ENCODE results near the gene RPP30. TPM values are rescaled to one million over a fixed set of nuclear protein-coding genes. Genes with fewer than 3 reads are reported as not detected.

RPP30 gene
- total and polyA plus RNA-seq, 2 donors from 2014 or later: 26.5 to 42.9 TPM

DNA sequence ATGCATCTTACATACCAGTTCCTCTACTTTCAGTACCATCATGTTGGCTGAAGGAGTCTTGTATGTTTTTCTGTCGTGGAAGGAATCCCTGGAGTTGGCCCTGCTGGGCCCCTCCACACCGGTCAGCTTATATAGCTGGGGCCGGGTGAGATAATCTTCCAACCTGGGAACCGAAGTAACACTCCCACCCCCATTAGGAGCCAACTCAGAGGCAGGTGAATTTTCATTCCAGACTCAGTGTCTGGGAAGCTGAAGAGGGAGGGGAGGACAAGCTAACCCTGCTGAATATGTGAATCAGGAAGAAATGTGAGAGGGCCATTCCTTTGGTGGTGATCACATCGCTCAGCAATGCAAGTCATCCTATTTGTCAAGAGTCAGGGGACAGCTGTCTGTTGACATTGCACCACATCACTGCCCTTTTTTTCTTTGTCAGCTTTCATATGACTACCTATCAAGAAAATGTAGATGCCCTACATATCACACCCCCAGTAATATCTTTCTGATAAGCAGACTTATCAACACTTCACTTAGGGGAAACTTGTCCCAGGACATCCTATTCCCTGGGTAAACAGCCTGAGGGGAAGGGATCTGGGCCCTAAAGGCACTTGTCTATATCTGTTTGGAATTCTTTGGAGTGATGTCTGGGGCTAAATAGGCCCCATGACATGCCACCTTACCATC, 49.4 kb downstream of the RPP30 start, which contains the start of gene ANKRD1:
Gene ANKRD1 (minus strand): TSS at position 102 of the 681 bp plus-strand sequence. CDS start 60 bp downstream, at position 42.
- no peak within 1 kb of the TSS for H3K4me3 ChIP-seq (ENCODE audit: low read length in 3 of 3)
- H3K27ac ChIP-seq (ENCODE audit: low read depth in 2 of 2, low read length in 2 of 2): no peak within 1 kb of the TSS
- TF ChIP-seq, protein P1, sequence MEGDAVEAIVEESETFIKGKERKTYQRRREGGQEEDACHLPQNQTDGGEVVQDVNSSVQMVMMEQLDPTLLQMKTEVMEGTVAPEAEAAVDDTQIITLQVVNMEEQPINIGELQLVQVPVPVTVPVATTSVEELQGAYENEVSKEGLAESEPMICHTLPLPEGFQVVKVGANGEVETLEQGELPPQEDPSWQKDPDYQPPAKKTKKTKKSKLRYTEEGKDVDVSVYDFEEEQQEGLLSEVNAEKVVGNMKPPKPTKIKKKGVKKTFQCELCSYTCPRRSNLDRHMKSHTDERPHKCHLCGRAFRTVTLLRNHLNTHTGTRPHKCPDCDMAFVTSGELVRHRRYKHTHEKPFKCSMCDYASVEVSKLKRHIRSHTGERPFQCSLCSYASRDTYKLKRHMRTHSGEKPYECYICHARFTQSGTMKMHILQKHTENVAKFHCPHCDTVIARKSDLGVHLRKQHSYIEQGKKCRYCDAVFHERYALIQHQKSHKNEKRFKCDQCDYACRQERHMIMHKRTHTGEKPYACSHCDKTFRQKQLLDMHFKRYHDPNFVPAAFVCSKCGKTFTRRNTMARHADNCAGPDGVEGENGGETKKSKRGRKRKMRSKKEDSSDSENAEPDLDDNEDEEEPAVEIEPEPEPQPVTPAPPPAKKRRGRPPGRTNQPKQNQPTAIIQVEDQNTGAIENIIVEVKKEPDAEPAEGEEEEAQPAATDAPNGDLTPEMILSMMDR (IDR thresholded peaks at IDR 0.05; ENCODE audit: borderline replicate concordance, extremely low read depth, insufficient read depth): no peak
- intact Hi-C loops (cut with DNase I): no loop called here
- FAIRE-seq (no peak), DNase-seq (peak in 3 of 5 donors; percentile 58 to 76 (median 60))
- no peaks in the 10 kb centered on the region for H3K27me3 ChIP-seq (ENCODE audit: control insufficient read depth, insufficient read depth, low read length)
- no peaks in the 10 kb centered on the region for H3K36me3 ChIP-seq (ENCODE audit: control insufficient read depth in 2 of 3, insufficient read depth in 3 of 3, low read length in 3 of 3)
- H3K9ac ChIP-seq (ENCODE audit: low read length in 3 of 3): no peak within 1 kb of the TSS
- no peaks in the 10 kb centered on the region for H3K9me3 ChIP-seq (ENCODE audit: control insufficient read depth in 2 of 3, insufficient read depth in 1 of 3, low read length in 3 of 3)
- no peaks in the 10 kb centered on the region for H3K4me1 ChIP-seq (ENCODE audit: control insufficient read depth in 2 of 3, insufficient read depth in 2 of 3, low read depth in 1 of 3, low read length in 3 of 3)

DNA sequence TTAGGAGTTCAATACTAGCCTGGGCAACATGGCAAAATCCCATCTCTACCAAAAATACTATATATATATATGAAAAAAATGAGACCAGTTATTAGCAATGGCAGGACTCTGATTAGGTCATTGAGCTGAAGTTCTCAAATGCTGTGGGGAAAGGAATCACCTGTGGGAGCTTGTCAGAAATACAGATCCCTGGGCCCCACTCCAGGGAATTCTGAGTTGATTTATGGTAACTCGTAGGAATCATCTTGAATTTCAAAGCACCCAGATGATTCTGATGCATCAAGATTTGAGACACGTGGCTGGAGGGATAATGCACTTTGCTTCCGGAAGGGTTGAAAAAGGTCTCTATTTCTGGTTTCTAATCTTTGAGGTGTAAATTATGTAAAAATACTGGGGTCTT, 50.1 kb downstream of the RPP30 start:
- TF ChIP-seq, protein P1 (IDR thresholded peaks at IDR 0.05; ENCODE audit: borderline replicate concordance, extremely low read depth, insufficient read depth): no peak
- intact Hi-C loops (cut with DNase I): no loop called here
- Histone ChIP-seq H3K9me3 (ENCODE audit: control insufficient read depth in 2 of 3, insufficient read depth in 1 of 3, low read length in 3 of 3) (no peaks in the 10 kb centered on the region), H3K36me3 (ENCODE audit: control insufficient read depth in 2 of 3, insufficient read depth in 3 of 3, low read length in 3 of 3) (no peaks in the 10 kb centered on the region), H3K9ac (ENCODE audit: low read length in 3 of 3) (no peak overlapping the region), H3K4me3 (ENCODE audit: low read length in 3 of 3) (no peak overlapping the region), H3K4me1 (ENCODE audit: control insufficient read depth in 2 of 3, insufficient read depth in 2 of 3, low read depth in 1 of 3, low read length in 3 of 3) (no peaks in the 10 kb centered on the region), H3K27ac (ENCODE audit: low read depth in 2 of 2, low read length in 2 of 2) (no peak overlapping the region), H3K27me3 (ENCODE audit: control insufficient read depth, insufficient read depth, low read length) (no peaks in the 10 kb centered on the region)
- FAIRE-seq (no peak), DNase-seq (no peak)

GRCh38 chr10:90923111-90923731, 51.4 kb downstream of the RPP30 start:
- no peaks in the 10 kb centered on the region for H3K27me3 ChIP-seq (ENCODE audit: control insufficient read depth, insufficient read depth, low read length)
- no peak overlapping the region for H3K27ac ChIP-seq (ENCODE audit: low read depth in 2 of 2, low read length in 2 of 2)
- no peaks in the 10 kb centered on the region for H3K9me3 ChIP-seq (ENCODE audit: control insufficient read depth in 2 of 3, insufficient read depth in 1 of 3, low read length in 3 of 3)
- no peaks in the 10 kb centered on the region for H3K4me1 ChIP-seq (ENCODE audit: control insufficient read depth in 2 of 3, insufficient read depth in 2 of 3, low read depth in 1 of 3, low read length in 3 of 3)
- TF ChIP-seq, protein P1 (IDR thresholded peaks at IDR 0.05; ENCODE audit: borderline replicate concordance, extremely low read depth, insufficient read depth): no peak
- intact Hi-C loops (cut with DNase I): no loop called here
- DNase-seq (no peak), FAIRE-seq (no peak)
- no peaks in the 10 kb centered on the region for H3K36me3 ChIP-seq (ENCODE audit: control insufficient read depth in 2 of 3, insufficient read depth in 3 of 3, low read length in 3 of 3)
- no peak overlapping the region for H3K4me3 ChIP-seq (ENCODE audit: low read length in 3 of 3)
- H3K9ac ChIP-seq (ENCODE audit: low read length in 3 of 3): no peak overlapping the region
